HEK293 (cell line): ENCODE results near the gene YJU2.
A peak's percentile ranks its signal among the peaks of the same experiment; 100 is the strongest.

Experiments used
- CTCF ChIA-PET: fragments of 350-600 bp; formaldehyde crosslinking; extraction: SDS; loops from one replicate; lab custom pipeline; 2021; ENCODE audit warnings: antibody characterized with exemption; lab: Yijun Ruan, JAX
- POLR2A ChIA-PET: fragments of 300-600 bp; formaldehyde crosslinking; extraction: SDS; loops from one replicate; lab custom pipeline; 2020; ENCODE audit warnings: antibody characterized with exemption, inconsistent platforms; lab: Yijun Ruan, JAX
- H3K27ac ChIP-seq: fragments of 200-500 bp; sonication (Bioruptor generic); 2 replicates; pipeline ENCODE4 v1.5.1; 2014; ENCODE audit warnings: low read depth, low read length, control low read depth, inconsistent platforms; ENCODE audit errors: extremely low read depth
- H3K36me3 ChIP-seq, 2 experiments: fragments of 200-500 bp in 1 of 2; sonication (Bioruptor generic) in 1 of 2; 1 replicate in 1 of 2; 2 replicates in 1 of 2; pipeline ENCODE4 v1.5.1; 2014 to 2017; ENCODE audit warnings: inconsistent platforms in 2 of 2, low read length in 2 of 2; ENCODE audit not compliant: control insufficient read depth in 2 of 2, insufficient read depth in 1 of 2
- H3K4me1 ChIP-seq: fragments of 200-500 bp; sonication (Bioruptor generic); 2 replicates; pipeline ENCODE4 v1.5.1; 2014; ENCODE audit warnings: mild to moderate bottlenecking, low read length, inconsistent platforms; ENCODE audit not compliant: control insufficient read depth, insufficient read depth
- H3K4me3 ChIP-seq: 2 replicates; pipeline ENCODE4 v1.5.1; 2011; ENCODE audit warnings: low read depth, mild to moderate bottlenecking, control low read depth, low read length, moderate library complexity
- H3K9me3 ChIP-seq: fragments of 200-500 bp; sonication (Bioruptor generic); 2 replicates; pipeline ENCODE4 v1.5.1; 2014; ENCODE audit warnings: low read depth, low read length, inconsistent platforms; ENCODE audit not compliant: control insufficient read depth, insufficient read depth
- INSM2 ChIP-seq: fragments of 450-650 bp; formaldehyde crosslinking; IDR thresholded peaks from 2 replicates; pipeline ENCODE4 v1.5.1; 2016; ENCODE audit warnings: missing biosample characterization, missing genetic modification characterization
- KLF8 ChIP-seq: fragments of 450-650 bp; formaldehyde crosslinking; IDR thresholded peaks from 2 replicates; pipeline ENCODE4 v1.5.1; 2016; ENCODE audit warnings: missing biosample characterization, missing genetic modification characterization
- SCRT2 ChIP-seq: fragments of 450-650 bp; formaldehyde crosslinking; IDR thresholded peaks from 2 replicates; pipeline ENCODE4 v1.5.1; 2016; ENCODE audit warnings: missing biosample characterization, missing genetic modification characterization
- SP7 ChIP-seq: fragments of 450-650 bp; formaldehyde crosslinking; IDR thresholded peaks from 2 replicates; pipeline ENCODE4 v1.5.1; 2016; ENCODE audit warnings: missing biosample characterization, missing genetic modification characterization
- TRIM28 ChIP-seq: IDR thresholded peaks from 2 replicates; pipeline ENCODE4 v1.6.1; 2011; ENCODE audit warnings: low read length, control low read depth, borderline replicate concordance
- ZBTB26 ChIP-seq: fragments of 450-650 bp; formaldehyde crosslinking; optimal IDR thresholded peaks from 2 replicates; pipeline ENCODE3; 2016; ENCODE audit warnings: missing biosample characterization, mild to moderate bottlenecking, missing genetic modification characterization
- ZFHX2 ChIP-seq: fragments of 450-650 bp; formaldehyde crosslinking; conservative IDR thresholded peaks from 2 replicates; pipeline ENCODE4 v1.5.1; 2016; ENCODE audit warnings: missing biosample characterization, missing genetic modification characterization
- ZFP41 ChIP-seq: fragments of 450-650 bp; formaldehyde crosslinking; IDR thresholded peaks from 2 replicates; pipeline ENCODE4 v1.5.1; 2016; ENCODE audit warnings: missing biosample characterization, missing genetic modification characterization, borderline replicate concordance
- ZNF121 ChIP-seq: fragments of 450-650 bp; formaldehyde crosslinking; IDR thresholded peaks from 2 replicates; pipeline ENCODE4 v1.5.1; 2016; ENCODE audit warnings: missing biosample characterization, missing genetic modification characterization
- ZNF132 ChIP-seq: fragments of 450-650 bp; formaldehyde crosslinking; IDR thresholded peaks from 2 replicates; pipeline ENCODE4 v1.5.1; 2017; ENCODE audit warnings: missing biosample characterization, missing genetic modification characterization, borderline replicate concordance
- ZNF146 ChIP-seq: fragments of 450-650 bp; formaldehyde crosslinking; IDR thresholded peaks from 2 replicates; pipeline ENCODE4 v1.5.1; 2016; ENCODE audit warnings: missing biosample characterization, missing genetic modification characterization
- ZNF157 ChIP-seq: fragments of 450-650 bp; formaldehyde crosslinking; IDR thresholded peaks from 2 replicates; pipeline ENCODE4 v1.5.1; 2016; ENCODE audit warnings: missing biosample characterization, missing genetic modification characterization
- ZNF16 ChIP-seq: fragments of 450-650 bp; formaldehyde crosslinking; IDR thresholded peaks from 2 replicates; pipeline ENCODE4 v1.5.1; 2016; ENCODE audit warnings: low read depth, missing biosample characterization, missing genetic modification characterization
- ZNF169 ChIP-seq: fragments of 450-650 bp; formaldehyde crosslinking; IDR thresholded peaks from 2 replicates; pipeline ENCODE4 v1.5.1; 2016; ENCODE audit warnings: missing biosample characterization, missing genetic modification characterization
- ZNF223 ChIP-seq: fragments of 450-650 bp; formaldehyde crosslinking; IDR thresholded peaks from 2 replicates; pipeline ENCODE4 v1.5.1; 2016; ENCODE audit warnings: missing biosample characterization, missing genetic modification characterization
- ZNF292 ChIP-seq: fragments of 450-650 bp; formaldehyde crosslinking; IDR thresholded peaks from 2 replicates; pipeline ENCODE4 v1.5.1; 2016; ENCODE audit warnings: low read depth, missing biosample characterization, missing genetic modification characterization, borderline replicate concordance
- ZNF391 ChIP-seq: fragments of 450-650 bp; formaldehyde crosslinking; IDR thresholded peaks from 2 replicates; pipeline ENCODE4 v1.5.1; 2016; ENCODE audit warnings: low read depth, missing biosample characterization, missing genetic modification characterization, borderline replicate concordance
- ZNF639 ChIP-seq: fragments of 450-650 bp; formaldehyde crosslinking; IDR thresholded peaks from 2 replicates; pipeline ENCODE4 v1.5.1; 2016; ENCODE audit warnings: missing biosample characterization, missing genetic modification characterization
- ZNF660 ChIP-seq: fragments of 450-650 bp; IDR thresholded peaks from 2 replicates; pipeline ENCODE4 v1.5.1; 2018; ENCODE audit warnings: missing biosample characterization, mild to moderate bottlenecking, missing genetic modification characterization
- ZNF777 ChIP-seq: fragments of 450-650 bp; formaldehyde crosslinking; IDR thresholded peaks from 2 replicates; pipeline ENCODE4 v1.5.1; 2017; ENCODE audit warnings: missing biosample characterization, missing genetic modification characterization, borderline replicate concordance
- TF ChIP-seq, protein P1 (sequence below): fragments of 450-650 bp; formaldehyde crosslinking; IDR thresholded peaks from 2 replicates; pipeline ENCODE4 v1.5.1; 2016; ENCODE audit warnings: missing biosample characterization, missing genetic modification characterization, low read depth
- TF ChIP-seq, protein P2 (sequence below): fragments of 450-650 bp; formaldehyde crosslinking; IDR thresholded peaks from 2 replicates; pipeline ENCODE4 v1.5.1; 2016; ENCODE audit warnings: missing biosample characterization, missing genetic modification characterization
- TF ChIP-seq, protein P3 (sequence below): fragments of 450-650 bp; formaldehyde crosslinking; IDR thresholded peaks from 2 replicates; pipeline ENCODE4 v1.5.1; 2016; ENCODE audit warnings: missing biosample characterization, missing genetic modification characterization
- TF ChIP-seq, protein P4 (sequence below): fragments of 450-650 bp; formaldehyde crosslinking; IDR thresholded peaks from 2 replicates; pipeline ENCODE4 v1.5.1; 2016; ENCODE audit warnings: missing biosample characterization, missing genetic modification characterization

Gene YJU2

DNA sequence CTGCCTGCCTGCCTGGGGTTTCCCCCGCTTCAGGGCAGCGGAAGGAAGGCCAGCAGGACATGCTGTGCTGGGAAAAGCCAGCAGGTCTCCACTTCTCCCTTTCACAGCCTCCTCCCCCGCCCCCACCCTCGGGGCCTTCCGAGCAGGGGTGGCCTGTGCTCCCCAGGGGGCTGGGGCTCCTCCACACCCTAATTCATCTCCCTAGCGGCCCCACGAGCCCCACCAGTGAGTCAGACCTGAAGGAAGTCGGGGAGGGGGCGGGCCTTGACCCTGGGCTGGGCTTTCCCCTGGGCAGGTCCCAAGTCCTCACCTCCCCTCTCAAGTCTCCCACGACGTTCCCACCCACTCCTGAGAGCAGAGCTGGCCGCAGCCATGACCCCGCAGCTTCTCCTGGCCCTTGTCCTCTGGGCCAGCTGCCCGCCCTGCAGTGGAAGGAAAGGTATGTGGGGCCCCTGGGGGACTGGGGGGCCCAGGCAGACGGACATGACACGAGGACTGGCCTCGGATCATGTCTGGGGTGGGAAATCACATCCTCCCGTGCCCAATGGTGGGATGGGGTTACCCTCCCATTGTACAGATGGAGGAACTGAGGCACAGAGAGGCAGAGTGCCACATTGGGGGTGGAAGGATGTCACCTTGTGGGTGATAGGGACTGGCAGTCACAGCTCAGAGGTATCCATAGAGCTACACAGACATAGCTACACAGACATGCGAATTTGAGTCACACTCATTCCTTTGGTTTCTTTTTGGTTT is 17.5 kb upstream of the YJU2 start, which contains the start of gene EBI3:
Gene EBI3, plus strand, starts transcription at position 345 of the 753 bp plus-strand sequence. Its CDS starts 28 bp downstream, at position 373.
- no peaks in the 10 kb centered on the region for H3K9me3 ChIP-seq
- H3K27ac ChIP-seq: no peak within 1 kb of the TSS
- CTCF ChIA-PET: interaction anchor here (0.6 kb wide), 1 partner anchor 233 kb away, joined by 4 read pairs; no protein-coding TSS in a partner anchor
- H3K4me1 ChIP-seq: no peaks in the 10 kb centered on the region
- POLR2A ChIA-PET: interaction anchor here (0.8 kb wide), 1 partner anchor 244 kb away, joined by 3 read pairs; the partner anchor contains the start of gene EEF2
- no peaks in the 10 kb centered on the region for H3K36me3 ChIP-seq
- no peak within 1 kb of the TSS for H3K4me3 ChIP-seq
- TF ChIP-seq TRIM28 (no peak), ZNF121 (no peak), ZNF146 (tag by site-specific recombination) (no peak), ZNF132 (tag by site-specific recombination) (no peak), SP7 (0 out of 2 replicates have a peak, but pooled peaks have one; percentile 27), SCRT2 (no peak), KLF8 (tag by site-specific recombination) (no peak), ZNF292 (tag by site-specific recombination) (no peak), INSM2 (no peak), ZNF169 (tag by site-specific recombination) (no peak), ZNF223 (tag by site-specific recombination) (no peak), ZNF16 (tag by site-specific recombination) (no peak), ZNF777 (tag by site-specific recombination) (no peak), ZFHX2 (tag by site-specific recombination) (peak; percentile 76), ZNF391 (no peak), ZNF639 (no peak), ZBTB26 (tag by site-specific recombination) (no peak), ZFP41 (tag by site-specific recombination) (no peak), ZNF157 (tag by site-specific recombination) (no peak), ZNF660 (tag by site-specific recombination) (no peak)
- TF ChIP-seq, protein P1, sequence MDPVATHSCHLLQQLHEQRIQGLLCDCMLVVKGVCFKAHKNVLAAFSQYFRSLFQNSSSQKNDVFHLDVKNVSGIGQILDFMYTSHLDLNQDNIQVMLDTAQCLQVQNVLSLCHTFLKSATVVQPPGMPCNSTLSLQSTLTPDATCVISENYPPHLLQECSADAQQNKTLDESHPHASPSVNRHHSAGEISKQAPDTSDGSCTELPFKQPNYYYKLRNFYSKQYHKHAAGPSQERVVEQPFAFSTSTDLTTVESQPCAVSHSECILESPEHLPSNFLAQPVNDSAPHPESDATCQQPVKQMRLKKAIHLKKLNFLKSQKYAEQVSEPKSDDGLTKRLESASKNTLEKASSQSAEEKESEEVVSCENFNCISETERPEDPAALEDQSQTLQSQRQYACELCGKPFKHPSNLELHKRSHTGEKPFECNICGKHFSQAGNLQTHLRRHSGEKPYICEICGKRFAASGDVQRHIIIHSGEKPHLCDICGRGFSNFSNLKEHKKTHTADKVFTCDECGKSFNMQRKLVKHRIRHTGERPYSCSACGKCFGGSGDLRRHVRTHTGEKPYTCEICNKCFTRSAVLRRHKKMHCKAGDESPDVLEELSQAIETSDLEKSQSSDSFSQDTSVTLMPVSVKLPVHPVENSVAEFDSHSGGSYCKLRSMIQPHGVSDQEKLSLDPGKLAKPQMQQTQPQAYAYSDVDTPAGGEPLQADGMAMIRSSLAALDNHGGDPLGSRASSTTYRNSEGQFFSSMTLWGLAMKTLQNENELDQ (tag by site-specific recombination): no peak
- TF ChIP-seq, protein P2, sequence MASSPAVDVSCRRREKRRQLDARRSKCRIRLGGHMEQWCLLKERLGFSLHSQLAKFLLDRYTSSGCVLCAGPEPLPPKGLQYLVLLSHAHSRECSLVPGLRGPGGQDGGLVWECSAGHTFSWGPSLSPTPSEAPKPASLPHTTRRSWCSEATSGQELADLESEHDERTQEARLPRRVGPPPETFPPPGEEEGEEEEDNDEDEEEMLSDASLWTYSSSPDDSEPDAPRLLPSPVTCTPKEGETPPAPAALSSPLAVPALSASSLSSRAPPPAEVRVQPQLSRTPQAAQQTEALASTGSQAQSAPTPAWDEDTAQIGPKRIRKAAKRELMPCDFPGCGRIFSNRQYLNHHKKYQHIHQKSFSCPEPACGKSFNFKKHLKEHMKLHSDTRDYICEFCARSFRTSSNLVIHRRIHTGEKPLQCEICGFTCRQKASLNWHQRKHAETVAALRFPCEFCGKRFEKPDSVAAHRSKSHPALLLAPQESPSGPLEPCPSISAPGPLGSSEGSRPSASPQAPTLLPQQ (tag by site-specific recombination): no peak
- TF ChIP-seq, protein P3, sequence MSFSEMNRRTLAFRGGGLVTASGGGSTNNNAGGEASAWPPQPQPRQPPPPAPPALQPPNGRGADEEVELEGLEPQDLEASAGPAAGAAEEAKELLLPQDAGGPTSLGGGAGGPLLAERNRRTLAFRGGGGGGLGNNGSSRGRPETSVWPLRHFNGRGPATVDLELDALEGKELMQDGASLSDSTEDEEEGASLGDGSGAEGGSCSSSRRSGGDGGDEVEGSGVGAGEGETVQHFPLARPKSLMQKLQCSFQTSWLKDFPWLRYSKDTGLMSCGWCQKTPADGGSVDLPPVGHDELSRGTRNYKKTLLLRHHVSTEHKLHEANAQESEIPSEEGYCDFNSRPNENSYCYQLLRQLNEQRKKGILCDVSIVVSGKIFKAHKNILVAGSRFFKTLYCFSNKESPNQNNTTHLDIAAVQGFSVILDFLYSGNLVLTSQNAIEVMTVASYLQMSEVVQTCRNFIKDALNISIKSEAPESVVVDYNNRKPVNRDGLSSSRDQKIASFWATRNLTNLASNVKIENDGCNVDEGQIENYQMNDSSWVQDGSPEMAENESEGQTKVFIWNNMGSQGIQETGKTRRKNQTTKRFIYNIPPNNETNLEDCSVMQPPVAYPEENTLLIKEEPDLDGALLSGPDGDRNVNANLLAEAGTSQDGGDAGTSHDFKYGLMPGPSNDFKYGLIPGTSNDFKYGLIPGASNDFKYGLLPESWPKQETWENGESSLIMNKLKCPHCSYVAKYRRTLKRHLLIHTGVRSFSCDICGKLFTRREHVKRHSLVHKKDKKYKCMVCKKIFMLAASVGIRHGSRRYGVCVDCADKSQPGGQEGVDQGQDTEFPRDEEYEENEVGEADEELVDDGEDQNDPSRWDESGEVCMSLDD (tag by site-specific recombination): 0 out of 2 replicates have a peak, but pooled peaks have one; percentile 9
- TF ChIP-seq, protein P4, sequence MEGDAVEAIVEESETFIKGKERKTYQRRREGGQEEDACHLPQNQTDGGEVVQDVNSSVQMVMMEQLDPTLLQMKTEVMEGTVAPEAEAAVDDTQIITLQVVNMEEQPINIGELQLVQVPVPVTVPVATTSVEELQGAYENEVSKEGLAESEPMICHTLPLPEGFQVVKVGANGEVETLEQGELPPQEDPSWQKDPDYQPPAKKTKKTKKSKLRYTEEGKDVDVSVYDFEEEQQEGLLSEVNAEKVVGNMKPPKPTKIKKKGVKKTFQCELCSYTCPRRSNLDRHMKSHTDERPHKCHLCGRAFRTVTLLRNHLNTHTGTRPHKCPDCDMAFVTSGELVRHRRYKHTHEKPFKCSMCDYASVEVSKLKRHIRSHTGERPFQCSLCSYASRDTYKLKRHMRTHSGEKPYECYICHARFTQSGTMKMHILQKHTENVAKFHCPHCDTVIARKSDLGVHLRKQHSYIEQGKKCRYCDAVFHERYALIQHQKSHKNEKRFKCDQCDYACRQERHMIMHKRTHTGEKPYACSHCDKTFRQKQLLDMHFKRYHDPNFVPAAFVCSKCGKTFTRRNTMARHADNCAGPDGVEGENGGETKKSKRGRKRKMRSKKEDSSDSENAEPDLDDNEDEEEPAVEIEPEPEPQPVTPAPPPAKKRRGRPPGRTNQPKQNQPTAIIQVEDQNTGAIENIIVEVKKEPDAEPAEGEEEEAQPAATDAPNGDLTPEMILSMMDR: no peak
